Measurements from ENCODE around the gene TNKS1BP1.

Gene TNKS1BP1

GRCh38 chr11:57353852-57354251, 29.1 kb upstream of the TNKS1BP1 start:
- in situ Hi-C loops (cut with HindIII; ENCODE audit: low sequenced_read_pairs) = no loop called here

GRCh38 chr11:57353446-57353845, 28.7 kb upstream of the TNKS1BP1 start:
- in situ Hi-C loops (cut with HindIII; ENCODE audit: low sequenced_read_pairs) = no loop called here

- in situ Hi-C loops (cut with HindIII; ENCODE audit: low sequenced_read_pairs) = no loop called here
Observed at GRCh38 chr11:57353036-57353435, 28.3 kb upstream of the TNKS1BP1 start.

GRCh38 chr11:57349491-57350274, 24.9 kb upstream of the TNKS1BP1 start:
- in situ Hi-C loops (cut with HindIII; ENCODE audit: low sequenced_read_pairs) = loop anchor here (25.0 kb wide), 1 partner anchor 163 kb away; the partner anchor contains the start of gene SLC43A1

- in situ Hi-C loops (cut with HindIII; ENCODE audit: low sequenced_read_pairs) = loop anchor here (25.0 kb wide), 1 partner anchor 164 kb away; the partner anchor contains the start of gene SLC43A1
Observed at GRCh38 chr11:57348636-57349313, 24.0 kb upstream of the TNKS1BP1 start.

GRCh38 chr11:57348052-57348451, 23.3 kb upstream of the TNKS1BP1 start:
- in situ Hi-C loops (cut with HindIII; ENCODE audit: low sequenced_read_pairs) = loop anchor here (25.0 kb wide), 1 partner anchor 164 kb away; the partner anchor contains the start of gene SLC43A1

GRCh38 chr11:57347336-57347735, 22.6 kb upstream of the TNKS1BP1 start:
- in situ Hi-C loops (cut with HindIII; ENCODE audit: low sequenced_read_pairs) = loop anchor here (25.0 kb wide), 1 partner anchor 165 kb away; the partner anchor contains the start of gene SLC43A1

- in situ Hi-C loops (cut with HindIII; ENCODE audit: low sequenced_read_pairs) = loop anchor here (25.0 kb wide), 1 partner anchor 167 kb away; the partner anchor contains the start of gene SLC43A1
Observed at GRCh38 chr11:57345555-57346211, 20.9 kb upstream of the TNKS1BP1 start.

- in situ Hi-C loops (cut with HindIII; ENCODE audit: low sequenced_read_pairs) = loop anchor here (25.0 kb wide), 1 partner anchor 167 kb away; the partner anchor contains the start of gene SLC43A1
Observed at GRCh38 chr11:57344826-57345225, 20.1 kb upstream of the TNKS1BP1 start.

- in situ Hi-C loops (cut with HindIII; ENCODE audit: low sequenced_read_pairs) = loop anchor here (25.0 kb wide), 1 partner anchor 168 kb away; the partner anchor contains the start of gene SLC43A1
Observed at GRCh38 chr11:57343825-57344224, 19.1 kb upstream of the TNKS1BP1 start.

GRCh38 chr11:57342702-57343101, 17.9 kb upstream of the TNKS1BP1 start:
- in situ Hi-C loops (cut with HindIII; ENCODE audit: low sequenced_read_pairs) = loop anchor here (25.0 kb wide), 1 partner anchor 170 kb away; the partner anchor contains the start of gene SLC43A1

- in situ Hi-C loops (cut with HindIII; ENCODE audit: low sequenced_read_pairs) = loop anchor here (25.0 kb wide), 1 partner anchor 171 kb away; the partner anchor contains the start of gene SLC43A1
Observed at GRCh38 chr11:57341250-57341808, 16.6 kb upstream of the TNKS1BP1 start.

GRCh38 chr11:57340039-57340615, 15.4 kb upstream of the TNKS1BP1 start:
- in situ Hi-C loops (cut with HindIII; ENCODE audit: low sequenced_read_pairs) = loop anchor here (25.0 kb wide), 1 partner anchor 172 kb away; the partner anchor contains the start of gene SLC43A1

- in situ Hi-C loops (cut with HindIII; ENCODE audit: low sequenced_read_pairs) = loop anchor here (25.0 kb wide), 1 partner anchor 173 kb away; the partner anchor contains the start of gene SLC43A1
Observed at GRCh38 chr11:57339328-57339727, 14.6 kb upstream of the TNKS1BP1 start.

GRCh38 chr11:57338142-57338541, 13.4 kb upstream of the TNKS1BP1 start, which contains the start of gene P2RX3:
P2RX3 (plus strand) TSS chr11:57338352; CDS start chr11:57338551, 199 bp downstream.
- in situ Hi-C loops (cut with HindIII; ENCODE audit: low sequenced_read_pairs) = loop anchor here (25.0 kb wide), 1 partner anchor 174 kb away; the partner anchor contains the start of gene SLC43A1

- in situ Hi-C loops (cut with HindIII; ENCODE audit: low sequenced_read_pairs) = loop anchor here (25.0 kb wide), 1 partner anchor 175 kb away; the partner anchor contains the start of gene SLC43A1
Observed at GRCh38 chr11:57336856-57337255, 12.1 kb upstream of the TNKS1BP1 start.

GRCh38 chr11:57336111-57336666, 11.4 kb upstream of the TNKS1BP1 start:
- in situ Hi-C loops (cut with HindIII; ENCODE audit: low sequenced_read_pairs) = loop anchor here (25.0 kb wide), 1 partner anchor 176 kb away; the partner anchor contains the start of gene SLC43A1

- in situ Hi-C loops (cut with HindIII; ENCODE audit: low sequenced_read_pairs) = loop anchor here (25.0 kb wide), 1 partner anchor 177 kb away; the partner anchor contains the start of gene SLC43A1
Observed at GRCh38 chr11:57335343-57336110, 10.8 kb upstream of the TNKS1BP1 start, which contains the start of gene SSRP1. SSRP1 (minus strand) TSS chr11:57335892; CDS start chr11:57335121, 771 bp downstream.
